ENCODE data around the gene DNM3.

The DNM3 gene

GRCh38 chr1:171972846-171973245 is 131.5 kb downstream of the DNM3 start:
- no peak for DNase-seq (ENCODE audit: low read depth in 2 of 2)

- DNase-seq (ENCODE audit: low read depth in 2 of 2) = no peak
These were observed 132.1 kb downstream of the DNM3 start for GRCh38 chr1:171973421-171973820.

DNA sequence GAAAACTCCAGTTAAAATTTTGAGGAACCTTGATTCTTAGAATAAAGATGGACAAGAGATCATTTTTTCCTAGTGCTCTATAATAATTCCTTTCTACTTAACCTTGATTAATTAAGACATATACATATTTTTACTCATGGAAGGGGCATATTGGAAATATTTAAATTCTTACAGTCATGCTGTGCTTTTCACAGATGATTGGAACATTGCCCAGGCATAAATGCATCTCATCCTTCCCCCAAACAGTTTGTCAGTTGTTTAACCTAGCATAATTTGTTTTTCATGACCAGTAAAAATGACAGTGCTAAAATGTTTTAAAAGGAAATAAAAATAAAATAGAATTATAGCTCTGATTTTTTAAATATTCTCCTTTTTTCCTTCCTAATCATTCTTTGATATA is 140.0 kb downstream of the DNM3 start:
- no peak for DNase-seq (ENCODE audit: low read depth in 2 of 2)

DNA sequence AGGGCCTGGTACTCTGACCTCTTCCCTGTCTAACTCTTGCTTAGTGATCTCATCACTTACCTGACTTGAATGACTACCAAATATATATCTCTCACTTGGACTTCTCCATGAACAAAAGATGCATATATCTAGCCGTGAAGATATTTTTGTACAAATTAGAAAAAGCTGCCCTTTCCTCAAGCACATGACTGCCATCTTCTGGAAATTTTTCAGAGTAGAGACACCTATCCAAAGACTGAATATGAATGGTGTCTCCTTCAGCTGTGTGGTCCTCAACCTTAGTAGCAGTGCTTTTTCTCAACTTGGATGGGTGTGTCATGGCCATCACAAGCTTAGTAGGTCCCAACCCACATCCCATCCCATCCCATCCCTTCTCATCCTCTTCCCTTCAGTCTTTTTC is 142.3 kb downstream of the DNM3 start:
- DNase-seq (ENCODE audit: low read depth in 2 of 2) = no peak

- DNase-seq (ENCODE audit: low read depth in 2 of 2) = no peak
These were observed 143.0 kb downstream of the DNM3 start for GRCh38 chr1:171984262-171984661.

GRCh38 chr1:171984850-171985485 is 143.7 kb downstream of the DNM3 start:
- DNase-seq (ENCODE audit: low read depth in 2 of 2) = no peak

DNA sequence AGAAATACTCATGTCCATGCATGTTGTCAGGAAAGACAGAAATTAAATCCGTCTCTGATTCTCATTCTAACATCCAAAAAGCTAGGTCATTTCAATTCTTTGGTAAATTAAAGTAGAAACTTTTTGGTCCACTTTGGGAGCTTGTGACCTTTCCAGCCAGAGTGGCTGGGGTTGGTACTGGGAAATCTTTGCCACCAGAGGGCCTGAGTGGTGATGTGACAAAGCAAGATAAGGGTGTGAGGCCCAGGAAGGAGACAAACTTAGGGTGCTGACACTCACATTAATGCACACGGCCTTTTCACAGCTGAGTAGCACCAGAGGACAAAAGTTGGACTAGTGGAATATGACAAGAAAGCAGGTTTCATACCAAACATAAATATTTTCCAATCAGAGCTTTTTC is 144.3 kb downstream of the DNM3 start:
- no peak for DNase-seq (ENCODE audit: low read depth in 2 of 2)

DNA sequence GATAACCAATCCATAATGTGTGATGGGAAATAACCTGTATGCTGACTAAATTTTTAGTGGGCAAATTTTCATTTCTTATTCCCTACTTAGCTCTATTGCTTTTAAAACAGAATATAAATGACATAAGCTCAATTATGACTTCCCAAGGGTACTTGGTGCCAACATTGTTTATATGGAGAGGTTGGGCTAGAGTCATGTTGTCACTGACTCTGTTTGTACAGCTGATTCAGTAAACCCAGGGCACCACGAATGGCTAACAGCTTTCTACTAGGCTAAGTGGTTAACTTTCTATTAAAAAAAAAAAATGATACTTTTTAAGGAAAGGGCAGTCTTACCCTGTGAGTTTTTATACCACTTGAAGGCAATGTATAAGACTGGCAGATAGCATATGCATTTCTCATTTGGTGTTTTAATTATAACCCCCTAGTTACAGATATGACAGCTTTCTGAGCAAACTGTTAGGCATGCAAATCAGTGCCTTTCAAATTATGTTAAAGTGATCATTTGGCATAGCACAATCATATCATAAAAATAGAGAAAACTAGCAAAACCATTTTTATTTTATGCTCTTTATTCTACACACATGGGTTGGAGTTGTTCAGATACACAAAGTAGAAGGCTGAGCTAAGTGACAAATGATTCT is 147.1 kb downstream of the DNM3 start:
- DNase-seq (ENCODE audit: low read depth in 2 of 2) = no peak

GRCh38 chr1:171990371-171990770 is 149.1 kb downstream of the DNM3 start:
- no peak for DNase-seq (ENCODE audit: low read depth in 2 of 2)

DNA sequence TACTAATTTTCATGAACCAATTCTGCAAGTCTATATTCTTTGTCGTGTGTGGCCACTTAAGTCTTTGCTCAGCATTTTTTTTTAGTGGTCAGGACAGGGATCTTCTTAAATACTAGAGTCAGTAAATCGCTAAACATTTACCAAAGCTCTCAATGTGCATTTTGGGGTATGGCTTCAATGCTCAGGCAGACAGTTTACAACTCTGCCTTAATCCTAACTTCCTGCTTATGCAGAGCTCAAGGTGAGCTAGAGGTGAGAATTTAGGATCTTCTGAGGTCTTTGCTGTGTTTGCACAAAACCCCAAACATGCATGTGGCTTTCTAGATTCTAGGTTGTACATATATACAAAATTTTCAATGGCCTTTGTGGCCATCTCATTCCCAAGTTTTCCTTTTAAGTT is 153.0 kb downstream of the DNM3 start:
- no peak for DNase-seq (ENCODE audit: low read depth in 2 of 2)

DNA sequence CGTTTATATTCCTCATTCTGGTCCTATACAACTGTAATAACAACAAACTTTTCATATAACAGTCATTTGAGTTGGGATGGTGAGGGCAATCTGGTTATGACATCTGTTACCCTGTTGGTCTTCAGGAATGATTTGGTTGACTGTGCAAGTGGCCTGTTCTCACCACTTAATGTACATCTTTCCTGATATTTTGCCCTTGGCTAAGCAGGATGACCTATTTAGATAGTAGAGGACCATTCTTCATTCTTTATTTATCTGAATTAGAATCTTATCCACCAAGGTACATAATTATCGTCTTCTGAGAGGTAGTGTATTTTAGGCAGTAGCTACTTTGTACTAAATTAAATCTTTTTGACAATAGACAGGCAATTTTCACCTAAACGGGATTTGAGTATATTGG is 154.3 kb downstream of the DNM3 start:
- no peak for DNase-seq (ENCODE audit: low read depth in 2 of 2)

GRCh38 chr1:171997936-171998335 is 156.6 kb downstream of the DNM3 start:
- DNase-seq (ENCODE audit: low read depth in 2 of 2) = no peak

DNA sequence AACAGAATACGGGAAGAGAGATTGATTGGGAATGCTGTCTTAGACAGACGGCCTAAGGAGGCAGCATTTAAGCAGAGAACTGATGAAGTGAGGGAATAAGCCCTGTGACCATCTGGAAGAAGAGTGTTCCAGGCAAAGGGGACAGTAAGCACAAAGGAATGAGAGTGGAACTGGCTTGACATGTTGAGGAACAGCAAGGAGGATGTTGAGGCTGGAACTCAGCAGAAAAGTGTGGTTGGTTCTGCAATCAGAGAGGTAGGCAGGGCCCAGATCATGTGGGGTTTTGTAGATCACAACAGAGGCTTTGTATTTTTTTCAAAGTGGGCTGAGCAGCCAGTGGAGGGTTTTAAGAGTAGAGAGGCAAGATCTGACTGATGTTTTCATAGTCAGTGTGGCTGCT is 157.4 kb downstream of the DNM3 start:
- DNase-seq (ENCODE audit: low read depth in 2 of 2) = no peak

DNA sequence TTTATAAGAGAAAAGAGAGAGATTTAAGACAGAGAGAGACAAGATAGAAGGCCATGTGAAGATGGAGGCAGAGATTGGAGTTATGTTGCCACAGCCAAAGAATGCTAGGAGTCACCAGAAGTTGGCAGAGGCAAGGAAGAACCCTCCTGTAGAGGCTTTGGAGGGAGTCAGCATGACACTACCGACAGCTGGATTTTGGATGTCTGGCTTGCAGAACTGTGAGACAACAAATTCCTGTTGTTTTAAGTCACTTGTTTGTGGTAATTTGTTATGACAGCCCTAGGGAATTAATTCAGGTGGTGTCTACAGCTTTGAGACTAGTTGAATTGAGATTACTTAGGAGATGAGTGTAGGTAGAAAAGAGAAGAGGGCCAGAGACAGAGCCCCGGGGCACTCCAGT is 158.5 kb downstream of the DNM3 start:
- no peak for DNase-seq (ENCODE audit: low read depth in 2 of 2)

- no peak for DNase-seq (ENCODE audit: low read depth in 2 of 2)
These were observed 160.0 kb downstream of the DNM3 start for GRCh38 chr1:172001288-172001687.

- DNase-seq (ENCODE audit: low read depth in 2 of 2) = peak in 1 of 2 experiments; percentile 37
These were observed 161.5 kb downstream of the DNM3 start for GRCh38 chr1:172002725-172003345.

DNA sequence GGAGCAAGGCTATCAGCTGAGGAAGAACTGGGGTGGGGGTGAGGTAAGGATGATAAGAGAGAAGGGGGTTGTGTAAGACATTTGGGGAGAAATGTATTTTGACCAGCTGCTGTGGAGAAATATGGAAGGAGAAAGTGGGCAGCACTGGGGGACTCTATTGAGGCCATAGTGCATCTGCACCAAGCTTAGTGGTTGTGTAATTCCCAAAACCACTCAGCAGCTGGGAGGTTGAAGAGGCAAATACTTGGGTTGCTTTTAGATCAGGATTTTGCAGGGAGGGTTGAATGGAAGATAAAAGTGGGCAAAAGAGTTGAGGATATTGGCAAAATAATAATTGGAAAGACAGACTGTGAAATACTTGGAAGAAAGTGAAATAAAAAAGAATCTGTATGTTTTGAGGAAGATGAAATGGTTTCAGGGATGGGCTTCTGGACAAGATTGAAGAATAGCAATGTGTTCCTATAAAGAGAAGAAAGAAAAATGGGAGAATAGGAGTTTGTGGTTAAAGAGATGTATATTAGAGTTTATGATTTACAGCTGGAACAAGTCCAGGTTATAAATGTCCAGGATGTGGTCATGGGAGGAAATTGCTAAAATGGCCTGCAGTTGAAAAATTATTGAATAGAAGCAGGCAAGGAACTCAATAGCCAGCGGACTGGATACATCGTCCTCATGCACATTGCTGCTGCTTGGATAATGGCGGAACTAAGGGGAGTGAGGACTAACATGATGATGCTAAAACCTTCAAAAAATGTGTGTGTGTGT is 162.7 kb downstream of the DNM3 start:
- DNase-seq (ENCODE audit: low read depth in 2 of 2) = no peak

DNA sequence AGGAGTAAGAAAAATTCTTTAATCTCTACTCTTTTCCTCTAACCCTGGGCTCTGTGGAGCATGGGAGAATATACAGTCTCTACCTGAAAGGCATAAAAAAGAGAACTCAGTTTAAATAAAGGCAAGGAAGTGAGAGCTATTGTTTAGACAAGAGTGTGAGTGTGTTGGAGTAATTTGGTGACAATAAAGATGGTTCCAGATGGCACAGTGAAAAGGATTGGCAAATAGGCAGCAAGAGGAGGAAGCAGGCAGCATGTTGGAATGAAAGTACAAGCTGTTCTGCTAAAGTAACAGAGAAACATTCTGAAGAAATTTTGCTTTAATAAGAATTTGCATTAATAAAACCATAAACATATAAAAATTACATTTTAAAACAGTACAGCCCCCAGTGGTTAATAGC is 163.4 kb downstream of the DNM3 start:
- no peak for DNase-seq (ENCODE audit: low read depth in 2 of 2)

DNA sequence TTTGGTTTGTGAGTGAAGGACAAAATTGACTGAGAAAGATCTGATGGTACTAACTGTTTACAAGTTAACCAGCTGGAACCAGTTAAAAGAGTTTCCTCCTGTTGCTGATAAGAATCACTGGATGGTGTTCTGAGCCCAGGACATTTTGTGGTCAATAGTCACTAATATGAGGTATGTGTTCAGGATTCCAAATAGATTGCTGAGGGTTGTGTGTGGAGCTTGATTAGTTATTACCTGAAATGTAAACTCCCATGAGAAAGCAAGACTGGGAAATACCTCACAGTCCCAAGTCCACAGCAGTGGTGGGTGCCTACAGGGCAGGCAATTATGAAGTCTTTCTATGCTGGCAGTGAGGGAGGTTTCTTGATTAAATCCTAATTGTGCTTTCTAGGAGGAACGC is 164.6 kb downstream of the DNM3 start:
- DNase-seq (ENCODE audit: low read depth in 2 of 2) = peak in 1 of 2 experiments; percentile 26

GRCh38 chr1:172006660-172007059 is 165.4 kb downstream of the DNM3 start:
- no peak for DNase-seq (ENCODE audit: low read depth in 2 of 2)

- no peak for DNase-seq (ENCODE audit: low read depth in 2 of 2)
These were observed 177.5 kb downstream of the DNM3 start for GRCh38 chr1:172018727-172019311.

GRCh38 chr1:172019976-172020375 is 178.7 kb downstream of the DNM3 start:
- DNase-seq (ENCODE audit: low read depth in 2 of 2) = no peak

Data from fibroblast of skin of left biceps (primary cell).